Measurements from ENCODE around the gene GDI2.

DNA sequence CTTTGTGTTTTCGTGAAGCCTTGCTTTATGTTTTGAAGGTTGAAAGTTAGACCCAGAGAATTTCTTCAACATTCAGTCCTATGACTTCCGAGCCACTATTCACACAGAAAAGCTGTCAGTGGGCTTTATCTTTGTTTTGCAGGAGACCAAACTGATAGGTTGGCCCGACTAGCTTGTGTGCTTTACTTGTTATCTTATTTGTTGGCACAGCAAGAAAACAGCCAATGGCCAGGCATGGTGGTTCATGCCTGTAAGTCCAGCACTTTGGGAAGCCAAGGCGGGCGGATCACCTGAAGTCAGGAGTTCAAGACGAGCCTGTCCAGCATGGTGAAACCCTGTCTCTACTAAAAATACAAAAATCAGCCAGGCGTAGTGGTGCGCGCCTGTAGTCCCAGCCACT lies 16.0 kb upstream of the GDI2 start:
- TF ChIP-seq POLR2A (IDR thresholded peaks at IDR 0.05) = no peak
- TF ChIP-seq, protein P1, sequence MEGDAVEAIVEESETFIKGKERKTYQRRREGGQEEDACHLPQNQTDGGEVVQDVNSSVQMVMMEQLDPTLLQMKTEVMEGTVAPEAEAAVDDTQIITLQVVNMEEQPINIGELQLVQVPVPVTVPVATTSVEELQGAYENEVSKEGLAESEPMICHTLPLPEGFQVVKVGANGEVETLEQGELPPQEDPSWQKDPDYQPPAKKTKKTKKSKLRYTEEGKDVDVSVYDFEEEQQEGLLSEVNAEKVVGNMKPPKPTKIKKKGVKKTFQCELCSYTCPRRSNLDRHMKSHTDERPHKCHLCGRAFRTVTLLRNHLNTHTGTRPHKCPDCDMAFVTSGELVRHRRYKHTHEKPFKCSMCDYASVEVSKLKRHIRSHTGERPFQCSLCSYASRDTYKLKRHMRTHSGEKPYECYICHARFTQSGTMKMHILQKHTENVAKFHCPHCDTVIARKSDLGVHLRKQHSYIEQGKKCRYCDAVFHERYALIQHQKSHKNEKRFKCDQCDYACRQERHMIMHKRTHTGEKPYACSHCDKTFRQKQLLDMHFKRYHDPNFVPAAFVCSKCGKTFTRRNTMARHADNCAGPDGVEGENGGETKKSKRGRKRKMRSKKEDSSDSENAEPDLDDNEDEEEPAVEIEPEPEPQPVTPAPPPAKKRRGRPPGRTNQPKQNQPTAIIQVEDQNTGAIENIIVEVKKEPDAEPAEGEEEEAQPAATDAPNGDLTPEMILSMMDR (IDR thresholded peaks at IDR 0.05) = no peak
